Muscle of leg (tissue), 11 donors: ENCODE measurements around the gene KRTAP5-3. TPM values are rescaled to one million over a fixed set of nuclear protein-coding genes. Genes with fewer than 3 reads are reported as not detected.

Source experiments
- DNase-seq: peaks from one replicate; pipeline ENCODE4 v3.0.0; 2013
- H3K27ac ChIP-seq: one replicate; pipeline ENCODE4 v1.5.1; 2013; ENCODE audit warnings: mild to moderate bottlenecking, low read length, control low read depth
- H3K27me3 ChIP-seq: one replicate; pipeline ENCODE4 v1.6.1; 2013; ENCODE audit warnings: low read length; ENCODE audit not compliant: control insufficient read depth, insufficient read depth
- H3K36me3 ChIP-seq: one replicate; pipeline ENCODE4 v1.6.1; 2013; ENCODE audit warnings: low read length; ENCODE audit not compliant: control insufficient read depth, insufficient read depth
- H3K4me1 ChIP-seq: one replicate; pipeline ENCODE4 v1.6.1; 2013; ENCODE audit warnings: low read length; ENCODE audit not compliant: control insufficient read depth, insufficient read depth
- H3K4me3 ChIP-seq: one replicate; pipeline ENCODE4 v1.5.1; 2013; ENCODE audit warnings: low read length, control low read depth
- H3K9me3 ChIP-seq: replicated peaks from 2 replicates; pipeline ENCODE4 v1.6.1; 2013; ENCODE audit warnings: low read depth, low read length; ENCODE audit not compliant: control insufficient read depth
- WGBS: methylation state at CpG from one replicate; pipeline ENCODE4 v1.1.5; 2013; ENCODE audit warnings: missing lambda C conversion rate; ENCODE audit not compliant: insufficient coverage; 5-methylcytosine and 5-hydroxymethylcytosine counted together
- polyA plus RNA-seq, 8 donors: library from polyadenylated mRNA; unstranded; fragments of 120-200 nt; gene quantifications; one replicate each; pipeline versions ENCODE4 v1.2.1 to v1.2.3, GENCODE V29; 2013; ENCODE audit warnings: inconsistent platforms in 1 of 8, low replicate concordance in 1 of 8; ENCODE audit not compliant: insufficient read length in 8 of 8, insufficient read depth in 1 of 8
- total RNA-seq: library from RNA; stranded (reverse); fragments of 120-200 nt; gene quantifications from one replicate; pipeline ENCODE4 v1.2.4, GENCODE V29; 2013

Gene KRTAP5-3
- total and polyA plus RNA-seq, 9 donors, result not detected

DNA sequence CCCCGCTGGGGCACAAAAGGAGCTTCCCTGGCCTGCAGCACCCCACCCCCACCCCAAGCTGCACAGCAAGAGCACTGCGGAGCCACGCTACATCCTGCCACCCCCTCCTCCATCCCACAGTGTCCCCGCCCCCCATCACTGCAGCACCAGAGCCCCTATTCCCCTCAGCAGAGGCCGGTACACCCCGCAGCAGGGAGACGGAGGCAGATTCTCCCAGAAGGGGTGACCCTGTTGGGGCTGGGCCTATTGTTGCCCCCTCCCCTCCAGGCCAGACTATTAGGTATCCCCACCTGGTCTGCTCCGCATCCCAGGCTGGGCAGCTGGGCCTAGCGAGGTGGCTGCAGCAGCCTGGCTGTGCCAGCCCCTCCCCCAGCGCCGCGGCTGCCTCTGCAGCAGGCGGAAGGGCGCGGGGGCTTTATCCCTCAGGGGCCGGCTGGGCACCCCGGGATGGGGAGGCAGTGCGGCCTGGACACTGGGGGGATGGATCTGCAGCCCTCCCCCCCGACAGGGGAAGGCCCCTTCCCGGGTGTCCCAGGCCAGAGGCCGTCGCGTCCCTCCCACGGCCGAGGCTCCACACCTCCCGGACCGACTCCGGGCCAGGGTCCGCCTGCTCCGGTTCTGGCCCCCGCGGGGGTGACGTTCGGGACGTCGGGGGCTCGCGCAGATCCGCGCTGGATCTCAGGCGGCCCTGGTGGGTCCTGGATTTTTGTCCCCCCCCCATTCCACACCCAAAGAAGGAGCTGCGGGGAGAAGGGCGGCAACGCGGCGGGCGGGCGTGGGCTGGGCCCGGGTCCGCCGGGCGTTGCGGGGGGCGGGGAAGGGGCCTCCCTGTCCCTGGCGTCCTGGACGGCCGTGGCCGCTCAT lies 37.1 kb downstream of the KRTAP5-3 start:
- Histone ChIP-seq H3K27me3 (peaks cover 36% of the 10 kb centered on the region), H3K36me3 (peaks cover 10% of the 10 kb centered on the region), H3K4me1 (peaks cover 51% of the 10 kb centered on the region), H3K9me3 (no peaks in the 10 kb centered on the region), H3K4me3 (peak overlapping the region; percentile 62), H3K27ac (no peak overlapping the region)
- 3% methylated on average over 43 of the region's 58 CpGs for WGBS
- peak; percentile 50 for DNase-seq

DNA sequence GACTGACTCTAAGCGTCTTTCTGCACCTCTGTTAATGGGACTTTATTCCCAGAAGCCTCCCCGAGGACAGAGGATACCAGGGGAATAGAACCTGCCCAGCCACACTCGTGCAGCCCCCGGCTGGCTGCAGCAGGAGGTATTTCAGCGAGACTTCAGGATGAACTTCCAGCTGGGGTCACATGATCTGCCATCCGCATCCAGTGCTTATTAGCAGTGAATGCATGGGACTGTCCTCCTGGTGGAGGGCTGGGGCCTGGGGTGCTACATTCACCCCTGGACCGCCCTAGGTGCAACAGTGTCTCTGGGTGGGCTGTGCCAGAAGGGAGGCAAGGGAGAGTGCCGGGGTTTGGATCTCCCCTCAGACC lies 37.8 kb downstream of the KRTAP5-3 start:
- Histone ChIP-seq H3K27ac (no peak overlapping the region), H3K4me1 (peaks cover 56% of the 10 kb centered on the region), H3K36me3 (peaks cover 13% of the 10 kb centered on the region), H3K4me3 (no peak overlapping the region), H3K27me3 (peaks cover 31% of the 10 kb centered on the region), H3K9me3 (no peaks in the 10 kb centered on the region)
- WGBS, result 59% methylated on average over 6 of the region's 8 CpGs
- DNase-seq, result no peak

DNA sequence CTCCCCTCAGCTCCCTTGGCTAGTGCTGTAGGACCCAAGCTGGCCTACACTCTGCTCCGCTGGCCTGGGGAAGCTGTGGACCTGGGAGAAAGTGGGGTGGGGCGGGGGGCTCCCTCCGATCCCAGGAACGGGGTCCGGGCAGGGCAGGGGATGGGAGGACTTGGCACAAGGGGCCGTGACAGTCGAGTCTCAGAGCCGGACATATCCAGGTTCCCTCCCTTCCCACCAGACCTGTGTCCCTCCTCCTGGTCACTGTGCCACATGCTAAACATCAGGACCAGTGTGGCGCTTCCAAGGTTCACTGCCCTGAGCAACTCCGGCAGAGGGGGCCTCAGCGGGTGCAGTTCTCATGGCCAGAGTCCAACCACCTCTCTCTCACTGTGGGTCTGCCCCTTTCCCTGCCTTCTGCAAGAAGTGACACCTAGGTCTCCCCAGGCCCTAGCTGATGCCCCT lies 38.2 kb downstream of the KRTAP5-3 start:
- no peak for DNase-seq
- peaks cover 60% of the 10 kb centered on the region for H3K4me1 ChIP-seq
- peaks cover 17% of the 10 kb centered on the region for H3K36me3 ChIP-seq
- WGBS, result 48% methylated on average over 6 of the region's 11 CpGs
- no peaks in the 10 kb centered on the region for H3K9me3 ChIP-seq
- H3K4me3 ChIP-seq, result no peak overlapping the region
- peaks cover 26% of the 10 kb centered on the region for H3K27me3 ChIP-seq
- no peak overlapping the region for H3K27ac ChIP-seq

GRCh38 chr11:1569251-1569780 lies 38.9 kb downstream of the KRTAP5-3 start:
- no peak for DNase-seq

DNA sequence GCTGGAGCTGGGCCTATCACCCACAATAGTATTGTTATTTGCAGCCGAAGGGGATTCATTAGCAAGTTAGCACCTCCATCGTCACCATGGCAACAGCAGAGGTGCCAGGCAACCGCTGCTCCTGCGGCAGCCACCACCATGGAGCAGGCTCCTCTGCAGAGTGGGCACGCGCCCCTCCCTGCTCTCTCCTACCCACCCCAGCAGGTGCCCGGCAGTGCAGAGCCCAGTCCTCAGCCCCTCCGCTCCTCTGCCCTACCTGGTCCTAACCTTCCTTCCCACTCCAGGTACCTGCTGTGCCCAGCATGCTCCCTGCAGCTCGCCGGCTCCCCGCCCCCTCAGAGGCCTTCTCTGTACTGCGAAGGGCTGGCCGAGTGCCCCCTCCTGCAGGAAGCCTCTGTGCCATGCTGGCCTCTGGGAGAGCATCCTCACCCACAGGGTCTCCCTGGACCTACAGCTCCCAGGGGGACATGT lies 39.8 kb downstream of the KRTAP5-3 start:
- Histone ChIP-seq H3K27me3 (peaks cover 15% of the 10 kb centered on the region), H3K27ac (no peak overlapping the region), H3K9me3 (no peaks in the 10 kb centered on the region), H3K36me3 (peaks cover 28% of the 10 kb centered on the region), H3K4me3 (no peak overlapping the region), H3K4me1 (peaks cover 65% of the 10 kb centered on the region)
- DNase-seq, result no peak
- WGBS, result 36% methylated on average over 13 of the region's 13 CpGs

More at GRCh38 chr11:1569251-1569780, 38.9 kb downstream of the KRTAP5-3 start:
- peaks cover 65% of the 10 kb centered on the region for H3K4me1 ChIP-seq
- 58% methylated on average over 14 of the region's 14 CpGs for WGBS
- peaks cover 24% of the 10 kb centered on the region for H3K27me3 ChIP-seq
- H3K4me3 ChIP-seq, result no peak overlapping the region
- no peak overlapping the region for H3K27ac ChIP-seq
- H3K36me3 ChIP-seq, result peaks cover 20% of the 10 kb centered on the region
- H3K9me3 ChIP-seq, result no peaks in the 10 kb centered on the region

DNA sequence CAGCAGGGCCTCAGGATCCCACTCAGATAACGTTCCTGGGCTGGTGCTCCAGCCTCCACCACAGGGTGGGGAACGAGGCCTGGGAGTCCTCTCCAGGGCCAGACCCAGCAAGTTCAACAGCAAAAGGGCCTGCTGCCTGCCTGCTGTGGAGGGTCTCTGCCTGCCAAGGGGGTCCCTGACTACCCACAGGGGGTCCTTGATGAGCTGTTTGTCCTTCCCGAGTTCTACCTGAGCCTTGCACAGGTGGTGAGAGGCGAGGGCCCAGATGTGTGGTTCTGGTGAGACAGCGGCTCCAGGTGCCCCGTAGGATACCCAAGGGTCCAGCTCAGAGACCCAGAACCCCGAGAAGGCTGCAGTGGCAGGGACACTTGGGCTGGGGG lies 40.6 kb downstream of the KRTAP5-3 start:
- Histone ChIP-seq H3K27ac (no peak overlapping the region), H3K27me3 (peaks cover 8% of the 10 kb centered on the region), H3K4me1 (peaks cover 57% of the 10 kb centered on the region), H3K9me3 (no peaks in the 10 kb centered on the region), H3K36me3 (peaks cover 36% of the 10 kb centered on the region), H3K4me3 (no peak overlapping the region)
- DNase-seq, result no peak
- WGBS, result 61% methylated on average over 6 of the region's 7 CpGs

DNA sequence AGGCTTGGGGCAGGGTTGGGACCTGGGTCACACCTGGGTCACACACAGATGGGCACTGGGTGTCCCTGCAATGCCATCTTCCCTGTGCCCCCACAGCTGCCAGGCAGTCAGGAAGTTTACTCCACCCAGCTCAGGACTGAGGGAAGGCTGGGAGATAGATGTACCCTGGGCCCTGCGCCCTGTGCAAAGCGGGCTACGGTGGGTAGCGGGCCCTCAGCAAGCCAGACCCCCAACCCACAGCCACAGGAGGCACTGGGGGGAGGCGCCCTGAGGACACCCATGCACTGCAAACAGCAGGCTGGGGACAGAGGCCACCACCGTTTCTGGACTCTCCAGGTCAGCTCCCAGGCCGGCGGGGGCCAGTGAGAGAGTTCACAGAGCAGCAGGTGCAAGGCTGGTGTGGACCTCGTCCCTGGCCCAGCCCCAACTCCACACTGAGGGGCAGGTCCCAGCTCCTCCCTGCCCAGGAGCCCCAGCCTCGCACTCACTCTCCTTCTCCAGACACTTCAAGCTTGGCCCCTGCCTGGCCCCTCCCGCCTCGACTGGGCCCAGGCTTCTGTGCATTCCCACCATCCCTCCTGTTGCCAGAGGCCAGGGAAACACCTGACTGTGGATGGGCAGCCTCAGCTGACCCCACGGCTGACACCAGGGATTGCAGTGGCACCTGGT lies 41.1 kb downstream of the KRTAP5-3 start:
- DNase-seq, result peak; percentile 47
- peaks cover 5% of the 10 kb centered on the region for H3K27me3 ChIP-seq
- H3K9me3 ChIP-seq, result no peaks in the 10 kb centered on the region
- H3K36me3 ChIP-seq, result peaks cover 41% of the 10 kb centered on the region
- 54% methylated on average over 9 of the region's 13 CpGs for WGBS
- peak overlapping the region; percentile 9 for H3K27ac ChIP-seq
- peaks cover 54% of the 10 kb centered on the region for H3K4me1 ChIP-seq
- no peak overlapping the region for H3K4me3 ChIP-seq

- Histone ChIP-seq H3K27ac (no peak overlapping the region), H3K4me3 (no peak overlapping the region), H3K36me3 (peaks cover 48% of the 10 kb centered on the region), H3K4me1 (peaks cover 54% of the 10 kb centered on the region), H3K27me3 (peaks cover 5% of the 10 kb centered on the region), H3K9me3 (no peaks in the 10 kb centered on the region)
- WGBS, result 84% methylated on average over 9 of the region's 20 CpGs
- peak; percentile 1 for DNase-seq
Observed at GRCh38 chr11:1566381-1567051, 41.7 kb downstream of the KRTAP5-3 start.

DNA sequence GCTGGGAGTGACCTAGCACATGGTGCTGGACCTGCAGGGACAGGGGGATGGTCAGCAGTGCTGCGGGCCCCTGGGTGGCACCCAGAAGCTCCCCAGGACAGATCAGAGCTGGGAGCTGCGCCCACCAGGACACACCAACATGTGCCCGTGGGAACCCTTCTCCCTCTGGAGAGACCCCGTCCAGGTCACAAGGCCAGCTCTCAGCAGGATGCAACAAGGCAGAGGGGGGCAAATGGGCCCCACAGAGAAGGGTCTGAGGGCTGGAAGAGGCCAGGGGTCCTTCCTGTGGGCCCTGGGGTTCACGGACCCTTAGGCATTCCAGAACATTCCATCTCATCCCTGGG lies 42.4 kb downstream of the KRTAP5-3 start:
- Histone ChIP-seq H3K4me1 (peaks cover 55% of the 10 kb centered on the region), H3K4me3 (no peak overlapping the region), H3K36me3 (peaks cover 51% of the 10 kb centered on the region), H3K27me3 (peaks cover under 1% of the 10 kb centered on the region), H3K9me3 (no peaks in the 10 kb centered on the region), H3K27ac (no peak overlapping the region)
- WGBS, result 73% methylated on average over 5 of the region's 5 CpGs
- DNase-seq, result no peak
